H1 (cell line): ENCODE results near the gene FCAMR.

Source experiments
- CHD2 ChIP-seq: IDR thresholded peaks from 2 replicates; pipeline ENCODE4 v1.6.1; 2012; ENCODE audit warnings: low read length, improper control_type of control experiment
- HDAC2 ChIP-seq, 2 experiments: fragments of 300-600 bp in 1 of 2; sonication (generic) in 1 of 2; IDR thresholded peaks; 2 replicates each; pipeline ENCODE4 v1.6.1; 2011 to 2012; ENCODE audit warnings: low read depth in 2 of 2, low read length in 2 of 2, mild to moderate bottlenecking in 2 of 2, moderate library complexity in 2 of 2, borderline replicate concordance in 1 of 2, inconsistent platforms in 1 of 2
- POLR2AphosphoS5 ChIP-seq: IDR thresholded peaks from 2 replicates; pipeline ENCODE4 v1.6.1; 2011; ENCODE audit warnings: low read depth, low read length
- RFX5 ChIP-seq: IDR thresholded peaks from 2 replicates; pipeline ENCODE4 v1.6.1; 2011; ENCODE audit warnings: low read depth, low read length, improper control_type of control experiment, borderline replicate concordance

GRCh38 chr1:207010726-207011125 lies 40.5 kb upstream of the FCAMR start:
- no peak for TF ChIP-seq CHD2
- TF ChIP-seq POLR2AphosphoS5, result no peak
- TF ChIP-seq HDAC2 (IDR thresholded peaks at IDR 0.05; ENCODE audit: borderline replicate concordance in 1 of 2, low read depth in 2 of 2, low read length in 2 of 2), result no peak
- TF ChIP-seq RFX5, result no peak
